ENCODE data around the gene GRIN3B.
"Not testable (repeated sequence)": the region's sequence is repeated elsewhere in the genome, so short reads cannot be mapped to it uniquely, and the experiment has no call there.

The GRIN3B gene

DNA sequence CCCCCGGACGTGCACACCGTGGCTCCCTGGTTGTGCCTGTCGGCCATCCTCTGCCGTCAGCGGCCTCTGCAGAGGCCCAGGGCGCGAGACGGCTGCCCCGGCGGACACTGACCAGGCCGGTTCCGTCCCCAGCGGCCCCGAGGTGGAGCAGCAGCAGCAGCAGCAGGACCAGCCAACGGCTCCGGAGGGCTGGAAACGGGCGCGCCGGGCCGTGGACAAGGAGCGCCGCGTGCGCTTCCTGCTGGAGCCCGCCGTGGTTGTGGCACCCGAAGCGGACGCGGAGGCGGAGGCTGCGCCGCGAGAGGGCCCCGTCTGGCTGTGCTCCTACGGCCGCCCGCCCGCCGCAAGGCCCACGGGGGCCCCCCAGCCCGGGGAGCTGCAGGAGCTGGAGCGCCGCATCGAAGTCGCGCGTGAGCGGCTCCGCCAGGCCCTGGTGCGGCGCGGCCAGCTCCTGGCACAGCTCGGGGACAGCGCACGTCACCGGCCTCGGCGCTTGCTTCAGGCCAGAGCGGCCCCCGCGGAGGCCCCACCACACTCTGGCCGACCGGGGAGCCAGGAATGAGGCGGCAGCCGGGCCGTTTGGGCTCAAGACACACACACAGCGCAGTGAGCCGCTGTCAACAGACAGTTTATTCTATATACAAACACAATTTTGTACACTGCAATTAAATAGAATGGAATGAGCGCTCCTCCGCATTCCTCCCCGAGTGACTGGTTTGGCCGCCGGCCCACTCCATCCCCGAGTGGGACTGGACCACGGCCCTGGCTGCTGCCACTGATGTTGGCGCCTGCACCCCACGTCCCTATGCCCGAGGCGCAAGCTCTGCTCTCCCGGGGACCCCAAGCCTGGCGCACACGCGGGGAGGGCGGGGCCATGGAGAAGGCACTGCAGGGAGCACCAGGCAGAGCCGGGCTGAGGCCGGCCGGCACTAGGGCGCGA, 9.1 kb downstream of the GRIN3B start:
- DNase-seq = no peak

DNA sequence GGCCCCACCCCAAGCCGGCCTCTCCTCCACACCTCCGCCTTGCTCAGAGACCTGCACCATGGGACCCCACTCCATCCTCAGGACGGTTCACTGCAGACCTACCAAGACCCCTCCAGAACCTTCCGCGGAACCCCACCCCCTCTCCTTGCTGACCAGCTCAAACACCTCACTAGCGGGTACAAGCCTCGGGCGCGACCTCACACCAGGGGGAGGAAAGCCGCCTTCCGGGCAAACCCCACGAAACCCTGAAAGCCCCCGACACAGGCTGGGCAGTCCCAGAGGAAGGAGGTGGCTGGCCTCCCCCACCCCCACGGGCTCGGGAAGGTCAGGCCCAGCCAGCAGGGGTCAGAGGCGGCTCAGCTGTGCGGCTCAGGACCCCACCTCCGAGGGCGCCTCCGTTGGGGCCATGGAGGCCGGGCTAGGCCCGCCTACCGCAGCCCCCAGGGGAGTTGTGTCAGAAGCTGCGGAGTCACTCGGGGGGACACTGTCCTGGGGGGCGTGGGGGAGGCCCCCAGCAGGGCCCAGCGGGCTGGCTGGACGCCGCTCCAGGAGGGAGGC, 9.8 kb downstream of the GRIN3B start:
- no peak for DNase-seq

GRCh38 chr19:1010586-1011510, 10.6 kb downstream of the GRIN3B start:
- no peak for DNase-seq

DNA sequence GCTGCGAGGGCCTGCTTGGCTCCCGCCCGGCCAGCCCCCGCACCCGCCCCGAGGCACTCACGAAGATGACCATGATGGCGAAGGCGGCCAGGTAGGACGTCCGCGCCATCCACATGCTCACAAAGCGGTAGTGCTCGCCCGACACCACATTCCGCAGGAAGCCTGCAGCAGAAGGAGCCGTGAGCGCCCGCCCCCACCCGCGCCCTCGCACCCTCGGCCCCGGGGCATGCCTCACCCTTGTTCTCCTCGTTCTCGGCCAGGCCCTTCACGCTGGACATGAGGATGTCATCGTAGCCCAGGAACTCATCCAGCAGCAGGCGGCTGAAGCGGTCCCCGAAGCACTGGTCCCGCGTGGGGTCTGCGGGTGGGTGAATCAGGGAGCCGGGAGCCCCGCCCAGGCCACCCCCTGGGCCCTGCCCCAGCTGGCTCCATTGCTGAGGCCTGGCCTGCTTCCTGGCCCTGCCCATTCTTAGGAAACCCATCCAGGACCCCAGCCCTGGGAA, 11.7 kb downstream of the GRIN3B start:
- no peak for DNase-seq

GRCh38 chr19:1012334-1012733, 12.1 kb downstream of the GRIN3B start:
- no peak for DNase-seq

- DNase-seq = no peak
Observed at GRCh38 chr19:1013218-1013617, 13.0 kb downstream of the GRIN3B start.

GRCh38 chr19:1014161-1015060, 14.2 kb downstream of the GRIN3B start:
- no peak for DNase-seq

DNA sequence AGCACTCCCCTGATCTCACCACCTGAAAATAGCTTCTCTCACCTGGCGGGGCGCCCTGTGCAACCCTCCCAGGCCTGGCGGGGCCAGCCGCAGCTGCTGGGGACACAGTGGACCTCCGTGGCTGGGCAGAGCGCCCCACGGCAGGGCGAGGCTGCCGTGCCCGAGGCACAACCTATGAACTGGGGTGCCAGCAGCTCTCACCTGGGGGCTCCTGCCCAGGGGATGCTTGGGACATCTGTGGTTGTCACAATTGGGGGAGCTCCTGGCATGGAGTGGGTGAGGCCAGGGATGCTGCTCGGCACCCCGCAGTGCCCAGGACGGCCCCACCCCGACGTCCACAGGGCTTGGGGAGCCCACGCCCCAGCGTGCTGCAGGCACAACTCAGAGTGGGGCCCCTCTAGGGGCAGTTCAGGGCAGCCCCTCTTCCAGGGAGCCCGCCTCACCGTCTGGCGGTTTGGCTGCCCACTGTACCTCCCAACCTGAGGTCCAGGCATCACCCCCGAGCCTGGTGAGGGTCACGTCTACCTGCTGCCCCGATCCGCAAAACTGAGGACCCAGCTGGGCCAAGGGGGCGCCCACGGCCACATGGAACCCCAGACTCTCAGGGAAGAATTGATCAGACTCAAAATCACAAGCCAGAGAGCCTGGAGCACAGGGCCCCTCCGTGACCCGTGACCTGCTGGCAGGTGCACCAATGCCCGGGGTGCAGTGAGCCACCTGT, 15.0 kb downstream of the GRIN3B start:
- no peak for DNase-seq

GRCh38 chr19:1015782-1016646, 15.8 kb downstream of the GRIN3B start:
- no peak for DNase-seq

DNA sequence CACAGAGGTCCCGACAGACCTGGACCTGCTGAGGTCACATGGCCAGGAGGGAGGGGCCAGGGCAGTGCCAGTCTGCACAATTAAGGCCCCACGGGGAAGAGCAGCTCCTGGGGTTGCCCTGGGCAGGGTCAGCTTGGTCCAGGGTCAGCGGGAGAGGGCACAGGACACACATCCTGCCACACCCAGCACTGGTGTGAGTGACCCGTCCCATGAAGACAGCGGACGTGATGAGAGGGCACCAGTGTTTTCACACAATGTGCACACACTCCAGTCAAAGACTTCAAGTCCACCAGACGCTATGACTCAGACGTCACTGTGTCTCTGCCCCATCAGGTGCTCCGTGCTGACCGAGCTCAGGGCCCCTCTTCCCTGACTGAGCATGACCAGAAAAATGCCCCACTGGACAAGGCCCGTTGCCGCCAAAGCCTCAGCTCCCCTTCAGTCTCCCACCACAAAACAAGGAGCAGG, 16.5 kb downstream of the GRIN3B start:
- DNase-seq = no peak

GRCh38 chr19:1017115-1017905, 17.1 kb downstream of the GRIN3B start:
- no peak for DNase-seq

DNA sequence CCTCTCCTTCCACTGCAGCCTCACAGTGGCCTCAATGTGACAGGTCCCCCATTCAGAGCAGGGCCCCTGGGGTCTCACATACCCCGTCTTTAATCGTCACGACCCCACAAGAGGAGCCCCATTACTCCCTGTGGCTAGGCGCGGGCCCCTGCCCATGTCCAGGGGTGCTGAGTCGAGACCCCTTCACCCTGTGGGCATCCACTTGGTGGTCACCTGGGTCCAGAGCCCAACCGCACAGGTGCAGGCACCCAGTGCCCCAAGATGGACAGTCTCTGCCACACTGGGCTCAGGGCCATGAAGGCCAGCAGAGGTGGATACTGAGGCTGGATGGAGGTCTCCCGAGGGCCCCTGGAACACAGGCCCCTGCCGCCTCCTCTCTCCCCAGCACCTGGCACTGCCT, 17.7 kb downstream of the GRIN3B start:
- DNase-seq = no peak

DNA sequence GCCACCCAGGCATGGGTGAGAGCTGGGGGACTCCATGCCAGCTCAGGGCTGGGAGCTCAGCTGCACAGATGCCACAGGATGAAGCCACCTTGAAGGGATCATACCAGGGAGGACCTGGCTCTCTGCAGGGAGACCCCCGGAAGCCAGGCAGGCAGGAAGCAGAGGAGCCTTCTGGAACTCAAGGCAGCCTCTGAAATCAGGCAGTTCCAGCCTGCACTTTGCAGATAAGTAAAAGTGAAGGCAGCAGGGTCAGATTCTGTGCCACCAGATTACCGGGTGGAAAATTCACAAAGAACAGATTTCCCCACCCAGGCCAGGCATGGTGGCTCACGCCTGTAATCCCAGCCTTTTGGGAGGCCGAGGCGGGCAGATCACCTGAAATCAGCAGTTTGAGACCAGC, 18.2 kb downstream of the GRIN3B start:
- no peak for DNase-seq

- no peak for DNase-seq
Observed at GRCh38 chr19:1018932-1019615, 18.9 kb downstream of the GRIN3B start.

DNA sequence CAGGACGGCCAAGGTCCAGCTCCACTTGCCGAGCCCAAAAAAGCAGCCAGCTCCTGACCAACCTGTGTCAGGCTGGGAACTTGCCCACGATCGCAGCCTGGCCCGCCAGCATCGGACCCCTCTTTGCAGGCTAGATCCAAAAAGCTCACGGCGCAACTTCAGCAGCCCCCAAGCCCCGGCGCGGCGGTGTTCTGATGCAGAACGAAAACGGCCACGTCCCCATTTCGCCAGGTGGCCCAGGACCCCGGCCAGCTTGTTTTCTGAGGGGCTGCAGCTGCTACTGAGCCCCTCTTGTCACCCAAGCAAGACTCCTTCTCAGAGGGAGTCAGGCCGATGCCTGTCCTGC, 19.4 kb downstream of the GRIN3B start:
- no peak for DNase-seq

DNA sequence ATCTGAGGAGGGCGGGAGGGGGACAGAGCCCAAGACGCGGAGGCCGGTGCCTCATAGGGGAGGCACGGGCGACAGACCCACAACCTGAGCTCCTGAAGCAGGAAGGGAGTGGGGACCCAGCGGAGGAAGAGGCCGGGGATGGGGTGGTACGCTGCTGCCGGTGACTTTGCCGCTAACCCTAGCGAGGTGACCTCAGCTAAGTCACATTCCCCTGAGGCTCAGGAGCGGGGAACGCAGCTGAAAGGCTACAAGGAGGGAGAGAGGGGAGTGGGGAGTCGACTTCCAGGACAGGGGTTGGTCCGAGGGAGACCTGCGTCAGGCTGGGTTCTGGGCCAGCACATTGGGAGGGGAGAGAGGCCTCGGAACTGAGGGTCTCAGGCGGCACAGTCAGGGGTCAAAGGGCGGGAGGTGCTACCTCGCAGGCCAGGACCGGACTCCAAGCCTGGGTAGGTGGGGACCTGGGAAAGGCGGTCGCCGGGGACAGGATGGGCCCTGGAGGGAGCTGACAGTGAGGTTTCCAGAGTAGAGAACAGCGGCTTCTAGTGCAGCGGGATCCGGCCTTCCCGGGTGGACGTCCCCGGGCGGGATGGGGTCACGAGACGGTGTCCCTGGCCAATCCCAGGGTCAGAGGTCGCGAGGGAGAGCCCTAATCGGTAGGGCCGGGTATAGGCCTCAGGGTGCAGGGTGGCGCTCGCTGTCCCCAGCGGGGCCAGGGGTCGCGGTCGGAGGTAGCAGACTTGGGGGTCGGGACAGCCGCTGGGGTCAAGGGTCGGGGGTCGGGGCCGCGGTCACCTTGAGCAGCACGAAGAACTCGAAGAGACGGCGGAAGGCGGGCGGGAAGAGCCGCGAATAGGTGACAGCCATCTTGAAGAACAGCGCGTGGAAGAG, 20.0 kb downstream of the GRIN3B start:
- DNase-seq = no peak

DNA sequence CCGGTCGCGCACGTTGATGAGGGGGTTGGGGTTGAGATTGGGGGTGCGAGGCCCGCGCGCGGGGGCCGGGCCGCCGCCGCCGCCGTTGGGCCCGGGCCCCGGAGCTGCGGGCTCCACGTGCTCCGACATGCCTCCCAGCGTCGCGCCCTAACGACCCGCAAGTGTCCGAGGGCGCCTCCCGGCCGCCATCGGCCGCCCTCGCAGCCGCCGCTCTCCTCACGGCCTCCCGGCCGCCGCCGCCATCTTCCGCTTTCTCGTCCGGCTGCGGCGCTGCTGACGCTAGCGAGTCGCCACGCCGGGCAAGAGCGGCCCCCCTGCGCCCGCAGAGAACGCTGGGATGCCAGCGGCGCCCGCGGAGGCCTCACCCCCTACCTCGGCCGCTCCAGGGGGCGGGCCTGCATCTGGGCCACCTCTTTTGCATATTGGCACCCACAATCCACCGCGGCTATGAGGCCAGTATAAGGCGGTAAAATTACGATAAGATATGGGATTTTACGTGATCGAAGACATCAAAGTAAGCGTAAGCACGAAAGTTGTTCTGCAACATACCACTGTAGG, 20.7 kb downstream of the GRIN3B start, which contains the start of gene TMEM259:
TMEM259 (minus strand) TSS at position 256 of the 558 bp plus-strand sequence; CDS start at position 129, 127 bp downstream.
- DNase-seq = peak; percentile 97

DNA sequence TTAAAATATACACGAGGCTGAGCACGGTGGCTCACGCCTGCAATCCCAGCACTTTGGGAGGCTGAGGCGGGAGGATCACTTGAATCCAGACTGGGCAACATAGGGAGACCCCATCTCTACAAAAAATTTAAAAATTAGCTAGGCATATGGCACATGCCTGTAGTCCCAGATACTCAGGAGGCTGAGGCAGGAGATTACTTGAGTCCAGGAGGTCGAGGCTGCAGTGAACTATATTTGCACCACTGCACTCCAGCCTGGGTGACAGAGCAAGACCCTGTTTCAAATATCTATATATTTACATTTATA, 23.6 kb downstream of the GRIN3B start:
- not testable (repeated sequence) for DNase-seq
